Left renal cortex interstitium (tissue), 4 donors: ENCODE measurements around the gene SPACDR. TPM values are rescaled to one million over a fixed set of nuclear protein-coding genes. Genes with fewer than 3 reads are reported as not detected.
"Not testable (repeated sequence)": the region's sequence is repeated elsewhere in the genome, so short reads cannot be mapped to it uniquely, and the experiment has no call there.

ENCODE experiments used
- DNase-seq, 4 donors: peaks; one replicate each; pipeline ENCODE4 v3.0.0-alpha.2; 2013; ENCODE audit warnings: low read depth in 4 of 4, low spot score in 2 of 4, missing footprints in 1 of 4
- polyA plus RNA-seq, 4 donors: library from polyadenylated mRNA; unstranded; fragments of 120-200 nt; gene quantifications; one replicate each; pipeline ENCODE4 v1.2.1, GENCODE V29; 2013; ENCODE audit not compliant: insufficient read length in 4 of 4

The SPACDR gene
- polyA plus RNA-seq, 4 donors, result 0.75 to 3.4 (median 1.3) TPM

- no peak for DNase-seq
These were observed 3.7 kb upstream of the SPACDR start for GRCh38 chr7:100467638-100468373.

GRCh38 chr7:100466653-100467605 lies 2.9 kb upstream of the SPACDR start:
- DNase-seq, result no peak

- DNase-seq, result no peak
These were observed 1.7 kb upstream of the SPACDR start for GRCh38 chr7:100465702-100466311.

- DNase-seq, result no peak
These were observed 1.2 kb upstream of the SPACDR start for GRCh38 chr7:100465299-100465698.

GRCh38 chr7:100464791-100465190 lies 731 bp upstream of the SPACDR start:
- DNase-seq, result no peak

- DNase-seq, result no peak
These were observed 7.0 kb downstream of the SPACDR start for GRCh38 chr7:100457033-100457432.

GRCh38 chr7:100456562-100456961 lies 7.5 kb downstream of the SPACDR start:
- no peak for DNase-seq

- no peak for DNase-seq
These were observed 8.9 kb downstream of the SPACDR start for GRCh38 chr7:100455206-100455605.

- not testable (repeated sequence) for DNase-seq
These were observed 10.2 kb downstream of the SPACDR start for GRCh38 chr7:100453854-100454253.

- no peak for DNase-seq
These were observed 11.5 kb downstream of the SPACDR start for GRCh38 chr7:100452513-100452912.

GRCh38 chr7:100449190-100449795 lies 14.8 kb downstream of the SPACDR start:
- no peak for DNase-seq

GRCh38 chr7:100447363-100447762 lies 16.7 kb downstream of the SPACDR start:
- DNase-seq, result not testable (repeated sequence)

- no peak for DNase-seq
These were observed 18.0 kb downstream of the SPACDR start for GRCh38 chr7:100446040-100446439.

- DNase-seq, result no peak
These were observed 19.5 kb downstream of the SPACDR start for GRCh38 chr7:100444311-100445278.

GRCh38 chr7:100443096-100443840 lies 20.8 kb downstream of the SPACDR start:
- DNase-seq, result no peak

- no peak for DNase-seq
These were observed 22.2 kb downstream of the SPACDR start for GRCh38 chr7:100441641-100442535.

GRCh38 chr7:100439244-100439643 lies 24.8 kb downstream of the SPACDR start:
- not testable (repeated sequence) for DNase-seq

GRCh38 chr7:100438731-100439130 lies 25.3 kb downstream of the SPACDR start:
- not testable (repeated sequence) for DNase-seq
